Stimulated activated CD8-positive, alpha-beta memory T cell treated with anti-CD3 and anti-CD28 coated beads, Interleukin-12 subunit alpha, Interleukin-12 subunit beta, amount 100 ng/mL, for 4 hours (primary cell): ENCODE data around the gene SESN2.

Experiments used
- DNase-seq: peaks from one replicate; pipeline ENCODE4 v3.0.0-alpha.2; 2020; ENCODE audit warnings: low read depth

The SESN2 gene

GRCh38 chr1:28329395-28330153 is 70.3 kb downstream of the SESN2 start:
- DNase-seq = no peak
